GM19324 (cell line): ENCODE data around the gene SLC36A1.
"Not testable (repeated sequence)": the region's sequence is repeated elsewhere in the genome, so short reads cannot be mapped to it uniquely, and the experiment has no call there.

Experiments
- ATAC-seq: cut with Tn5 transposase; IDR thresholded peaks from one replicate; pipeline ENCODE4 v1.9.1; 2021; ENCODE audit warnings: mild to moderate bottlenecking, moderate library complexity; ENCODE audit not compliant: unreplicated experiment, low FRiP score

SLC36A1 gene

GRCh38 chr5:151483176-151483575, 35.8 kb downstream of the SLC36A1 start:
- no peak for ATAC-seq

GRCh38 chr5:151483647-151484046, 36.2 kb downstream of the SLC36A1 start:
- ATAC-seq = no peak

GRCh38 chr5:151487544-151487943, 40.1 kb downstream of the SLC36A1 start:
- no peak for ATAC-seq

- ATAC-seq = no peak
Measured at GRCh38 chr5:151490627-151491026, 43.2 kb downstream of the SLC36A1 start.

- ATAC-seq = no peak
Measured at GRCh38 chr5:151491062-151491461, 43.7 kb downstream of the SLC36A1 start.

- no peak for ATAC-seq
Measured at GRCh38 chr5:151492729-151493128, 45.3 kb downstream of the SLC36A1 start.

- ATAC-seq = no peak
Measured at GRCh38 chr5:151493665-151494064, 46.3 kb downstream of the SLC36A1 start.

- ATAC-seq = no peak
Measured at GRCh38 chr5:151495320-151495719, 47.9 kb downstream of the SLC36A1 start.

- ATAC-seq = no peak
Measured at GRCh38 chr5:151496041-151496484, 48.7 kb downstream of the SLC36A1 start.

GRCh38 chr5:151497391-151498002, 50.1 kb downstream of the SLC36A1 start:
- ATAC-seq = no peak

GRCh38 chr5:151498395-151499155, 51.2 kb downstream of the SLC36A1 start:
- no peak for ATAC-seq

- no peak for ATAC-seq
Measured at GRCh38 chr5:151499501-151500035, 52.2 kb downstream of the SLC36A1 start.

GRCh38 chr5:151504006-151504405, 56.6 kb downstream of the SLC36A1 start:
- ATAC-seq = no peak

- ATAC-seq = not testable (repeated sequence)
Measured at GRCh38 chr5:151508308-151508707, 60.9 kb downstream of the SLC36A1 start.

- ATAC-seq = no peak
Measured at GRCh38 chr5:151509231-151509630, 61.8 kb downstream of the SLC36A1 start.

GRCh38 chr5:151509836-151510235, 62.4 kb downstream of the SLC36A1 start:
- no peak for ATAC-seq

GRCh38 chr5:151517122-151517920, 69.9 kb downstream of the SLC36A1 start:
- no peak for ATAC-seq

GRCh38 chr5:151520294-151520693, 72.9 kb downstream of the SLC36A1 start:
- no peak for ATAC-seq

- ATAC-seq = no peak
Measured at GRCh38 chr5:151522226-151522625, 74.8 kb downstream of the SLC36A1 start.

- no peak for ATAC-seq
Measured at GRCh38 chr5:151523335-151523734, 75.9 kb downstream of the SLC36A1 start.

- ATAC-seq = no peak
Measured at GRCh38 chr5:151528153-151528552, 80.8 kb downstream of the SLC36A1 start.
